Activated CD4-positive, alpha-beta T cell treated with anti-CD3 and anti-CD28 coated beads, Interleukin-2, amount 50 U/mL, for 1 hour (primary cell): ENCODE data around the gene YTHDF1.

Experiments used
- DNase-seq: peaks from one replicate; pipeline ENCODE4 v3.0.0-alpha.2; 2020

The YTHDF1 gene

DNA sequence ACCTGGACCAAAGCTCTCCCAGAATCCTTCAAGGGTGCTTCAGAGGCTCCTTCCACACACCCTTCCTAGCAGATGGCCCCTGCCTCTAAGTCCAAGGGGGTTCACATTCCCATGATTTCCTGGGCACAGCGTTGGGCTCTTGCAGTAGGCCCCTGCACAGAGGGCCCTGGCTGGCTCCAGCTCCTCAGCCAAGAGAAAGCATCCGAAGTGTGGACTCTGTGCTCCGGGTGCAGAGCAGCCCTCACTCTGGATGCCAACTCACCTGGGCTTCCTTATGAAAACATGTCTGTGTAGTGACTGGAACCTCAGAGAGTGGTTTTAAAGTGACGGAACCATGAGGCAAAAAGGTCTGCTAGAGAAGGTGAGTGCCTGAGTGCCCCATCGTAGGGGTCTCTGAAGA lies 11.6 kb downstream of the YTHDF1 start:
- DNase-seq = no peak

DNA sequence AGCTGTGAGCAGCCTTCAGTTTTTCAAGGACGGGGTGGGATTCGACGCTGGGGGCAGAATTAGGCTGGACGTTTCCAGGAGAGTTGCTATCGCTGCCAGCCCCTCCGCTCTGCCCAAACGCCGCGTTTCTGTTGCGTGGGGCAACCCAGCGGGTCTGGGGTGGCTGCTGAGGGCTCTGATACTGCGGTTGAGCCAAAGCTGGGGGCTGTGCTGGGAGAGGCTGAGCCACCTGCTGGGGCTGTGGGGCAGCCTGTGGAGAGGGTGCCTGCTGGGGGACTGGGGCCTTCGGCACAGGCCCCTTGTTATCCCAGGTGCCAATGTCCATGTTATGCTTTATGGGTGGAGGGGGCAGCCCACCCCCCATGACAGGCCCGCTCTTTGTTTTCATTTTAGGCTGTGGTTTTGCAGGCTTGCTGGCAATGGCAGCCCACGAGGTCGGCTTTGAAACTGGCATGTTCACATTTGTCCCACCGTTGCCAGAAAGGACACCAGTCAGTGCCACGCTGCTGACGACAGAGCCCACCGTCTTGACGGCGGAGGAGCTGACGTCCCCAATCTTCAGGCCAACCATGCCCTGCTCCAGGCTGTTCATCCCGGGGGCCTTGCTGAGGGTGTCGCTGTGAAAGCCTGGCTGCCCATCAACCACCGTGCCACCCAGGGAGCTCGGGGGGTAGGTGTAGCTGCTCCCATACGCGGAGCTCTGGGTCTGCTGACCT lies 13.0 kb downstream of the YTHDF1 start:
- DNase-seq = no peak

DNA sequence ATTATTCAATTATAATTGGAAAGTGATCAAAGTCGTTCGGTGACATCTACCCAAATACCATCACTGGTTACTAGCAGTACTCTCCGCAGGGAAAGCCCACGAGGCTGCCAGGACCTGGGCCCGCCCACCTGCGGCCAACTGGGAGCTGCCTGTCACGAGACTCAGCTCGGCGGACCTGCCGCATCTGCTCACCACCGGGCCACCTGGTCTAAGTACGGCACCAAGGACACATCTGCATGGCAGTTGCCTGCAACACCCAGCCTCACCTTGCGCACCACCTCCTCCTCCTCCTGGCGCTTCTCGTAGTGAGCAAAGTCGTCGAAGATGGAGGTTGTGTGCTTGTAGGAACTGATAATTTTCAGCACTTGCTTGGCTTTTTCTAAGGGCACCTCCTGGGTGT lies 13.9 kb downstream of the YTHDF1 start:
- DNase-seq = no peak

DNA sequence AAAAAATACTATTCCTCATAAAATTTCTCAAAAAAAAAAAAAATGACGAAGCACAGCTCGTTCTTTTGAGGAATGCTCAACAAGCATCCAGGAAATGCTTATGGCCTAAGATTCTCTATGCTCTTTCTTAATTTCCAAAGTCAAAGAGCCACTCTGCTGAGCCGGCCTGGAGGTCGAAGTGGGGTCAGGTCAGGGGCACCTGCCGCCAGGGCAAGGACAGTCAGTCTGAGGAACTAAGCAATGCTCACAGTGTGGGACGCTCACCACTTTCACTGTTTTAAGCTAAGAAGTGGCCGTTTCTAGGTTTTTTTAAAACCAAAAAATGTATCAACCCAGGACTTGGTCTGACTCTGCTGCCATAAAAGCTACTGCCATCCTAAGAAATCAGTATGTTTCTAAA lies 17.3 kb downstream of the YTHDF1 start:
- no peak for DNase-seq

DNA sequence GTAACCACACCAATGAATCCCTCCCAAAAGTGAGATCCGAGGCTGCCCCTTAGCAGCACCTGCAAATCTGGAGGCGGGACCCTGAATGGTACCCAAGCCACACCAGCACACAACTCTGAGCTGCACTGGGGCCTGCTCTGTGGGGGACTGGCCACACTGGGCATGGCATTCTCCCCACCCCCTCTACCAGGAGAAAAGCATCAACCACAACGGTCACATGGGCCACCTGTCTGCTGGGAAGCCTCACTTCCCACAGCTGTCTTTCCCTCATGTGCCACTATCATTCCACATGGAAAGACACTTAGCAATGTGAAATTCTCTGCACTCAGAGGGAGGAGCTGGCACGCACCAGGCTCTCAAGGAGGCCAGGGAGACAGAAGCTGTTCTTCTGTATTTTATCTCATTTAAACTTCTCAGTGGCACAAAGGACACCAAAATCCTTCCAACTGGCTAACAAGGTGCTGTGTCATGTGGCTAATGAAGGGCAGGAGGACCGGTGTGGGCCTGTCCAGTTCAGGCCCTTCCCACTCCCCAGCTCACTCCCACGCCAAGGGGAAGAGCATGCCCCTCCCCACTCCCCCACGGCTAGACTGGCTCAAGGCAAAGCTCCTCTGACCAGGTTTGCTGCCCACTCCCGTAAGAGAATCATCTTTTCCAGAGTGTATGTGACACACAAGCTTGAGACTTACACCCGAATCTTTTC lies 19.0 kb downstream of the YTHDF1 start:
- DNase-seq = no peak

DNA sequence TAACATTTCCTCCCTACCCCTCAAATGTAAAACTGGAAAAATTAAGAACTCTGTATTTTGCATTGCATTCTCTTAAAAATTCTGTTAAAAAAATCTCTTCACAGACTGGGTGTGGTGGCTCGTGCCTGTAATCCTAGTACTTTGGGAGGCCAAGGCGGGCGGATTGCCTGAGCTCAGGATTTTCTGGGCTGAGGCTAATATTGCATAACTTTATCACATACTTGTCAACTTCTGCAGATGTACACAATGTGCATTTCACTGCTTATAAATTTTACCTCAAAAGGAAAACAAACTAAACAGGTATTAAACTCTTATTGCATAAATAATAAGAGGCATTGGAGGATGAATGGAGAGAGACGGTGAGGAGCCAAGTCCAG lies 21.1 kb downstream of the YTHDF1 start:
- DNase-seq = no peak

DNA sequence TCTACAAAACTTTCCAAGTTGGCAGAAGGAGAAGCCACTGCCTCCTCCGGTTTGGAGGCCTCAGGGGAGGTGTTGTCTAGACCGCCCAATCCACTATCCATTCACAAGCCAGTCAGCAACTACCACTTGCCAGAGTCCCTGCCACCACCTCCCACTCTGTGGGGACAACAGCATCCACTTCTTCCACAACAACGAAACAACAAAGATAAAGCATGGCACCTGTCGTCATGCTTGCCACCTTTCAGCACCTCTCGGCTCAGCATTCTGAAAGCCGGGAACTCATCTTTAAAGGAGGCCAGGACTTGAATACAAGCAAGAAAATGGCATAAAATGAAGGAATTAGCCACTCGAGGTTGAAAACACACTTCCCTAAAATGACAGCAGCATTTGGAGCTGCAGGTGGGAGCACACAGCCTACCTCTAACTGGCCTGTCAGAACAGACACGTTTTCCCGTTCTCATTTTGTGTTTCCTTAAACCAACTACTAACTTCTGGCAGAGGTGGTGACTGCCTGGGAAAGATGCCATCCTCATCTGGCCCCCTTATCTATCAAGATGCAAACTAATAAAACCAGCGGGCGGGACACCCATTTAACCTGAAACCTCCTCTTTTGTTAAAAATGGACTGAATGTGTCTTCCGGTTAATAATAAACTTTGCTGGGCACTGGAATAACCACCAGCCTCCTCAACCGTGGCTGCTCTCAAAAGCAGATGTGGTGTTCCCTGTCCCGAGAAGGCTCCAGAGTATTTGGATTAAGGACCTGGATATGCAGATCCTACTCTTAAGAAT lies 21.7 kb downstream of the YTHDF1 start:
- DNase-seq = no peak

DNA sequence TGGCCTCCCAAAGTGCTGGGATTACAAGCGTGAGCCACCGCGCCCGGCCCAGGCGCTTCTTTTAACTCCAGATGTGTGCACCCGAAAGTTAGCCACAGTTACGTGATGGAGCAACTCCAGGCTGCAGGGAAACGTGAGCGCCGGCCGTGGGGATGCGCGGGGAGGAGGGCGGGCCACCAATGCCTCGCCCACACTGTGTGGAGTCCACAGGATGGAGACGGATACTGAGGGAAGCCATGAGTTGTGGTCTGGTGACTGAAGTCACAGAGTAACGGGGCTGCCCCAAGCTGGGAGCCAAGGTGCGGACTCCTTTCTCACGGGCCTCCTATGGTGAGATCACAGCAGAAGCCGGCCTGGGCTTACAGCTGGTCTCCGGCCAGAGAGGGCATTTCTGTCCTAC lies 23.2 kb downstream of the YTHDF1 start:
- no peak for DNase-seq

DNA sequence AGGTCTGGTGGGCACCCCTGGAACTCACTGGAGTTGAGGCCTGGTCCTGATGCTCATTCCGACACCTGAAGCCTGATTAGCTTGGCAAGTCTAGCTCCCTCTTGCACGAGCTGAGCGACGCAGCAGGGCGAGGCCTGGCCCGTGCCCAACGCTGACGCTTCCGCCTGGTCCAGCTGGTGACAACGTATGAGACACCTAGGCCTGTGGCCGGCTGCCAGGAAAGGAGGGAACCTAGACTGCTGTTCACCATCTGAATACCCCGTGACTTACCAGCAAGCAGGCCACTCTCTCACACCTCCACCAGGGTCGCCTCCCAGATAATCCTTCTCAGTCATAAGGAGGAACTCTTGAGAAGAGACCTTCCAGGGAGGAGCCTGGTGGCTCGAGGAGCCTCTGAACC lies 24.5 kb downstream of the YTHDF1 start:
- no peak for DNase-seq

DNA sequence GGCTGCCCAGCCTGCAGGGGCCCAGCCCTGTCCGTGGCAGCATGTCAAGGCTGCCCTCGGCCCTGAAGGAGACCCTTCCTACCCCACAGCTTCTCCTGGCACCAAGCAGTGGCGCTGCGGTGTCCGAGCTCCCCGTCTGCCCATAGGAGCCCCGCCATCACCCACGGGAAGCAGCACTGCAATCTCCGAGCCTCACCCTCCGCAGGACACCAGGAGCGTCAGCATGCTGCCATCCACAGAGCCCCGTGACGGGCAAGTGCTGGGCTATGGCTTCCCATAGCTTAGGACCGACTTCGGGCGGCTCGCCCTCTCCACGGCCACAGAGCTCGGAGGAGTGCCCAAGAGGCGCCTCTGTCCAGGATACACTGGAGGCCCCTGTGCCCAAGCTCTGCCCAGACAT lies 25.1 kb downstream of the YTHDF1 start:
- DNase-seq = no peak

DNA sequence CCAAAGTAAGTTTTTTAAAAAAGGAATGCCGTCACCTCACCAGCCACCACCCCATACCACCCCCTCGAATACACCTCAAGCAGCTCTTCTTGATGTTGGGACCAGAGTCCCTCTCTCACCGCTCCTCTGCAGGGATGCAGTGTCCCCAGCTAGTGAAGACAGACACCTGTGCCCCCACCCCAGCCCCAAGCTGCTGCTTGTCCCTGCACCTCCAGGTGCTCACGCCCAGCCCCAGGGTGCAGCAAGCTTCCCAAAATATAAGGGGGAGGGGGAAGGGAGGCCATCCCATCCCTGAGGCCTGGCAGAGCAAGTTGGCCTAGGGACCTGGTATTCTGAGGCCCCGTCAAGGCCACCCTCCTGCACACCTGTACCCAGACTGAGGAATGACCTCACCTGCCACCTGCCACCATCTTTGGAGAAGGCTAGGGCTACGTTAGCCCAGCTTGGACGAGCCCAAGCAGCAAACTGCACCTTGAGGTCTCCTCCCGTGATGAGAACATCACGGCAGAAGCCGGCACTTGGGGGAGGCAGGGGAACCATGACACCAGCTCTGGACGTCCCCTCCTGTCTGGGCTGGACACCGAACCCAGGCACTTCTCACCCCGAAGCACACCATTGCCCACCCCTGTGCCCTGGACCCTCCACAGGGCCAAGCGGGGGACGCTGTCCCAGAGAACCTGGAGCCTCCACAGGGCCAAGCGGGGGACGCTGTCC lies 25.9 kb downstream of the YTHDF1 start:
- no peak for DNase-seq

DNA sequence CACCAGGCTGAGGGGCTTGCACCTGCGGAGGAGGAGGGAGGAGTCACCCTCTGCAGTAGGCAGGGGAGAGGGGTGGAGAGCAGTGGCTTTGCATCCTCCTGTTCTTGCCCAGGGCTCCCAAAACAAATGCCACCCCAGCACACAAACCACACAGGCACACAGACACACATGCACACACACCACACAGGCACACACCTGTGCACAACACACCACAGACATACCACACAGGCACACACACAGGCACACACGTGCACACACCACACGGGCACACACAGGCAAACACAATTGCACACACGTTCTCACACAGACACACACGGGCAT lies 26.6 kb downstream of the YTHDF1 start:
- DNase-seq = no peak

DNA sequence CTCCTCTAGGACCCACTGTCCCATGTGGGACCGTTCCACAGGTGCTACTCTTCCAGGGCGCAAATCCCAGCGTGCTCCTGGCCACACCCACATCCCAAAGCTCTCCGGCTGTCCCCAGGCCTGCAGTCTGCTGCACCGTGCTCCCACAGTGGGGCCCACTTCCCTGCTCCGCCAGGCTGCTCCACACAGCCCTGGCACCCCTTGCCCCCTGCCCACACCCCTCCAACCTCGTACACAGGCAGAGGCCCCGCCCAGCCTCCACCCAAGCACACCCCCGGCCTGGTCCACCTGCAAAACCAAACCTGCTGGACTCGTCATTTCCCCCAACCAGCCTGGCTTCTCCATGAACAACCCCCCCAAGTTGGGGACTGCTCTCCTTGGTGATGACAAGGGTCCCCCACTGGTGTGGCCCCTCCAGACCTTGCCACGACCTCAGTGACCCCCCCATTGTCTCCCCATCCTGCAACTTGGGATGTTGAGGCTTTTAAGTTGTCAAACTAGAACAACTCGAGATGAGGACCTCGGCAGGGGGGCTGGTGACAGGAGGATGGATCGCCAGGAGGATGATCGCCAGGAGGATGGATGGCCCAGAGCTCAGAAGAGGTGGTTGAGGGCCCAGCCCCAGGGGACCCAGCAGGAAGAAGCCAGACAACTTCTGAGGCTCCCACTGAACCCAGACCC lies 27.1 kb downstream of the YTHDF1 start:
- DNase-seq = no peak

DNA sequence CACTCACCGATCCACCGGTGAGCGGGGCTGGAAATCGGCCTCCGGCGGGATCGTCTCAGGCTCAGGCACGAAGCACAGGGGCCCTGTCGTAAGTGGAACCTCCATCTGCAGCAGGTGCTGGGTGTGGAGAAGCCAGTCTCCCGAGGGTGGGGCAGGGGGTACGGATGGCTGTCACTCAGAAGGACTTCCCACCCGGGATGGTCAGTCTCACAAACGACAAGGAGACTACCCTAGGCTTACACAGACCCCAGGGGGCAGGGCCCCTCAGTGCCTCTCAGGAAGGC lies 27.8 kb downstream of the YTHDF1 start:
- DNase-seq = no peak

DNA sequence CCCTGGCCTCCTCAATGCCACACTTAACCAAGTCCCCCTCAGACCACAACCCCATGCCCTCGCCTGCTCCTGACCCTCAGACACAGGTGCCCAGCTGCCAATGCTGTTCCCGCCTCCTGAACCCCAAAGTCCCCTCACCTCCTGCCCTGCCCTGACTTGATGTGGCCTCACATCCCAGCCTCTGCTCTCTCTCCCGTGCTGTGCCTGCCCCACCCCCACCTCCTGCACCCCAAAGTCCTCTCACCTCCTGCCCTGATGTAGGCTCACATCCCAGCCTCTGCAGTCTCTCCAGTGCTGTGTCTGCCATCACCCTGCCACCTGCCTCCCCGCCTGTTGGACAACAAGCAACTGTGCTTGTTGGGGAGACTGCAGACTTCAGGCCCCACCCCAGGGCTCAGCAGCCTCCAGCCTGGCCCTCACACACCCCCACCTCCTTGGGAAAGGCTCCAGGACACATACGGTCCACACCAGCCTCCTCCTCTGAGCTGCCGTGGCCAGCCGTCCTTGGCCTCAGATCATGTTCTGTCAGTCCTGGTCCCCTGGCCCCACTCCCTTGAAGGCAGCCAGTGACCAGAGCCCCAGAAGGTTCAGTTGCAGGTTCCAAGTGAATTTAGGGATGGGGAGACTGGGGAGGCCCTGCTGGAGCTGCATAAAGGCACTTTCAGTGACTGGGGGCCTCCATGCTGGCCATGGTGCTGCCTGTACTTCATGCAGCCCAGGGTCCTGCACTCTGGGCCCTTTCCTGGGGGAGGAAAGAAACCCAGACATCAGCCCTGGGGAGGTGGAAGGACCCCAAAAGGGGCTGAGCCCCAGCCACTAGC lies 28.4 kb downstream of the YTHDF1 start:
- no peak for DNase-seq

DNA sequence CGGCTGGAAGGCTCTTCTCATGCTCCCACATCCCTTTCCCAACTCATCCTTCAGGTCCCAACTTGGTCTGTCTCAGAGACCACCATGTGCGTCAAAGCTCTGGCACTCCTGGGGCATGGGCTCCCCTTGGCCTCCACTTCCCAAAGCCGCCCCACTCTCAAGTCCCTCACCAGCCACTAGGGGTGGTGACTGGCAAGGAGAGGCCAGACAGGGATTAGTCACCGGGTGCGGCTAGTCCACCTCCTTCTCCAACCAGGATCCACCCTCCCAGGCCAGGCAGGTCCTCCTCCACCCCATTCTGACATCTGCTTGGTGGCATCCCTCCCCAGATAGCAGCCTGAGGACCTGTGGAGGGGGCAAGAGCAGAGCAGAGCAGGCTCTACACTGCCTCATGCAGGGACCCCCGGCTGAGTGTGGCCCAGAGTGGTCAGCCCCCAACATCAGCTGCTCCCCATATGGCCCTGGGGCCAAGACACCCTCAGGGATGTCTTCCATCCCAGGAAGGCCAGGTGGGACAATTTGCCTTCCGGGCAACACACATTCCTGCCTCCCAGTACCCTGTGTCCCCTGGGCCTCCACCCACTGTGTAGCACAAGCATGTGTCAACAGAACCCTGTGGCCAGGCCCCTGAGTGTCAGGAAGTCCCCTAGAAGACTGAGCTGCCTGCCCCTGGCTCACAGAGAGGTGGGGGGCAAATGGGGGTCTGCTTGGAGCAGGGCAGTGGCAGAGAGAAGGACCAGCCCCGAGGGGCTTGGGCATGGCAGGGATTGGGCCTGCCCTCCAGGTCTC lies 29.2 kb downstream of the YTHDF1 start:
- no peak for DNase-seq

DNA sequence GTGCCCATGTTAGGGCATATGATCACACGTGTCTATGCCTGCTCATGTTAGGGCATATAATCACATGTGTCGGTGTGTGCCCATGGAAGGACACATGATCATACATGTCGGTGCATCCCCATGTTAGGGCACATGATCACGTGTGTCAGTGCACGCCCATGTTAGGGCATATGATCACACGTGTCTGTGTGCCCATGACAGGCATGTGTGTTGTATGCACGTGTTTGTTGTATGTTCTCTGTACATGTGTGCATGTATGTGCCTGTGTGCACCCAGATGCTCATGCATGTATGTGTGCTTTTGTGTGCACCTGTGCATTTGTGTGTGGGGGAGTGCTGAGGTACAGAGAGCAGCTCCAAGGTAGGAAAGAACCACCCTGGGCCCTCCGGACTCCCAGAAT lies 29.8 kb downstream of the YTHDF1 start:
- no peak for DNase-seq

DNA sequence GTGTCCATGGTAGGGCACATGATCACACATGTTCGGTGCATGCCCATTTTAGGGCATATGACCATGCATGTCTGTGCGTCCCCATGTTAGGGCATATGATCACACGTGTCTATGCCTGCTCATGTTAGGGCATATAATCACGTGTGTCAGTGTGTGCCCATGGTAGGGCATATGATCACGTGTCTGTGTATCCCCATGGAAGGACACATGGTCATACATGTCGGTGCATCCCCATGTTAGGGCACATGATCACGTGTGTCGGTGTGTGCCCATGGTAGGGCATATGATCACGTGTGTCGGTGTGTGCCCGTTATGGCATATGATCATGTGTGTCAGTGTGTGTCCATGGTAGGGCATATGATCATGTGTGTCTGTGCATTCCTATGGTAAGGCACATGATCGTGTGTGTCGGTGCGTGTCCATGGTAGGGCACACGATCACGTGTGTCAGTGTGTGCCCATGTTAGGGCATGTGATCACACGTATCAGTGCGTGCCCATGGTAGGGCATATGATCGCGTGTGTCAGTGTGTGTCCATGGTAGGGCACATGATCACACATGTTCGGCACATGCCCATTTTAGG lies 30.6 kb downstream of the YTHDF1 start:
- no peak for DNase-seq

DNA sequence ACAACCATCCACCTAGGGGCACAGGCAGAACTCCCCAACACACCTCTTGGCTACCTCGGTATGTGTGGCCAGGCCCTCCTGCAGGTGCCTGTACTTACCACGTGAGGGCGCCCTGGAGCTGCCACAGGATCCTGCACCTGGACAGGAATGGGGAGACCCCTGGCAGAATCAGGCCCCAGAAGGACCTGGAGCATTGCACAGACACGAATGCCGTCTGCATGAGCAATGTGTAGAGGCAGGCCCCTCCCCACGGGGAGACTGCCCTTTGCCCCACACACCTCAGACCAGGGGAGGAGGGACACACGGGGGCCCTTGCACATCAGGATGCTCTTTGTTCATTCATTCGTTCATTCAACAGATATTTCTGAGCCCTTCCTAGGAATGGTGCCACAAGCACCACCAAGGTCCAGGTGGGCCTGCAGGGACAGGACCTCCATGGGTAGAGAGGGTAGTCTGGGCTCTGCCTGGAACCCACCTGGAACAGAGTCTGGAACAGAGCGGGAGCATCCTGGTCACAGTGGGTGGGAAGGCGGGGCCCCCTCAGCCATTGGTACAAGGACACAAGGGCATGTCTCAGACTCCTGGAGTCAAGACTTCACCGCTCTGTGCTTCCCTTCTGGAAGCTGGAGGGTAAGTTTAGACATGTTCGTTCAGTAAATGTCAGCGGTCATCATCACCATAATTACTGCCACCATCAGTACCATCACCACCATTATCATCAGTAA lies 32.3 kb downstream of the YTHDF1 start:
- DNase-seq = peak; percentile 53

DNA sequence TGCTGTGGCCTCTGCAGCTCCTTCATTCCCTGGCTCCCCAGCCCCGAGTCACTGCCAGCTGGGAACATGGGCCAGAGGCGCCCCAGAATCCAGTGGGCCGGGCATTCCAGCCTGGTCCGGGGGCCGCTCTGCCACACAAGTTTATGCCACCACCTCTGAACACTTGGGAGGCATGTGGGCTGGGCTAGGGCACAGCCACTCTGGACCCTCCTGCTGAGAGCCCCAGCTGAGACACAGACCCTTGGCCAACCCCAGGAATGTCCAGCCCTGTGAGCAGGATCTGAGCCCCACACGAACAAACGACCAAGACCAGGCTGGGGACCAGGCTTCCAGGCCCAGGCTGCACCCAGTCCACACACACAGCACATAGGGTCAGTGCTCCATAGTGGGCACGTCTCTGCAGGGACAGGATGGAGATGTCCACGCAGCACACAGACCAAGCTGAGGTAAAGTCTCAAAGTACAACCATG lies 33.0 kb downstream of the YTHDF1 start:
- DNase-seq = no peak
